ENCODE measurements around the gene RAB40C. TPM values are rescaled to one million over a fixed set of nuclear protein-coding genes. Genes with fewer than 3 reads are reported as not detected.

Gene RAB40C
- total and polyA plus RNA-seq, 9 of the 15 experiments (the other 6 are each of a cell fraction or from before 2014, with no cell fraction given), result 0.17 to 23.4 (median 8.7) TPM

DNA sequence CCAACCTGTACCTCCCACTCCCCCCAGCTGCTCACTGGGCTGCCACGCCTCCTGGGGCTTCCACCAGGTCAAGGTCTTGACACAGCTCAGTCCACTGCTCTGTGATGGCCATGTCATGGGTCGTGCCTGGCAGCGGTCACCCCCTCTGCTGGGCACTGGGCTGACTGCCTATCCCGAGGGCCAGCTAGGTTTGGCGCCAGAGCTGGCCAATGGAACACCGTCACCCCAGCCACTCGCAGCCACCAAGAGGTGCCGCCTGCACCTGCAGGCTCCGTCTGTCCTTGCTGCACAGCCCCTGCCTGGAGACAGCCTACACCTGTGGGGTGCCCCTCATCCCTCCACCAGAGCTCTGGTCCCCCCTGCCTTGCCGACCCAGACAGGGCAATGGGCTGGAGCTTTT is 4.5 kb upstream of the RAB40C start:
- peak overlapping the region in 1 of 2 experiments; percentile 73; a peak in 2 of 4 replicates for H3K9ac ChIP-seq (ENCODE audit: insufficient read depth in 1 of 2, low read depth in 2 of 2, low read length in 2 of 2)
- 25% methylated on average over 10 of the region's 10 CpGs for WGBS (ENCODE audit: insufficient coverage, low coverage, missing lambda C conversion rate)
- no peak overlapping the region for H3K27ac ChIP-seq (ENCODE audit: extremely low read depth, low read depth, low read length)
- no peak for ATAC-seq
- no peak for FAIRE-seq
- no peaks in the 10 kb centered on the region for H3K27me3 ChIP-seq (ENCODE audit: control insufficient read depth in 2 of 2, insufficient read depth in 2 of 2, low read length in 2 of 2)
- no peak overlapping the region for H3K4me2 ChIP-seq (ENCODE audit: insufficient read depth, low read length)
- H3K4me1 ChIP-seq (replicated peaks in 1 of 2; ENCODE audit: control insufficient read depth in 2 of 2, insufficient read depth in 2 of 2, low read length in 2 of 2), result peaks cover 9 to 75% of the 10 kb centered on the region in 2 experiments; a peak in 4 of 5 replicates
- intact Hi-C loops (cut with micrococcal nuclease) (no loop called here), in situ Hi-C loops (cut with MboI) (no loop called here)
- peaks cover 8% of the 10 kb centered on the region; the same call in 1 of the 2 replicates for H4K20me1 ChIP-seq (replicated peaks; ENCODE audit: control insufficient read depth, insufficient read depth, low read length)
- ChIA-PET POLR2A (interaction anchor here (0.6 to 1.3 kb wide), 4 partner anchors 9 to 40 kb away, joined by 3 to 6 read pairs (median 4); no protein-coding TSS in a partner anchor), CTCF (ENCODE audit: low intra/inter-chr PET ratio) (no interaction called here)
- peaks cover 7% of the 10 kb centered on the region; the same call in 1 of the 3 replicates for H3K36me3 ChIP-seq (ENCODE audit: control insufficient read depth, insufficient read depth, low read length)
- BruUV-seq (replicated peaks), result no TSS peak
- no peaks in the 10 kb centered on the region for H3K9me3 ChIP-seq (replicated peaks; ENCODE audit: control insufficient read depth, insufficient read depth, low read depth, low read length)
- H3K79me2 ChIP-seq (ENCODE audit: control insufficient read depth, insufficient read depth, low read length), result peaks cover 25% of the 10 kb centered on the region
- H3K9me1 ChIP-seq (ENCODE audit: control insufficient read depth, insufficient read depth, low read length), result peaks cover 5% of the 10 kb centered on the region
- H3K4me3 ChIP-seq, result no peak overlapping the region
- no peak for DNase-seq (ENCODE audit: extremely low read depth in 1 of 4, low spot score in 3 of 4)
- no peak overlapping the region for H2AFZ ChIP-seq (ENCODE audit: low read depth, low read length)
- TF ChIP-seq, protein P1, sequence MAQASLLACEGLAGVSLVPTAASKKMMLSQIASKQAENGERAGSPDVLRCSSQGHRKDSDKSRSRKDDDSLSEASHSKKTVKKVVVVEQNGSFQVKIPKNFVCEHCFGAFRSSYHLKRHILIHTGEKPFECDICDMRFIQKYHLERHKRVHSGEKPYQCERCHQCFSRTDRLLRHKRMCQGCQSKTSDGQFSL (CRISPR knock-in tag; IDR thresholded peaks at IDR 0.05), result peak; percentile 19; the same call in 1 of the 2 replicates
- TF ChIP-seq, protein P1 (tag; IDR thresholded peaks at IDR 0.05), result no peak
- no peak for TF ChIP-seq HCFC1 (IDR thresholded peaks at IDR 0.05; ENCODE audit: low read depth, low read length)
- TF ChIP-seq KDM2B (CRISPR knock-in tag; IDR thresholded peaks at IDR 0.05), result no peak
- TF ChIP-seq ZNF263 (CRISPR knock-in tag; IDR thresholded peaks at IDR 0.05; ENCODE audit: borderline replicate concordance), result no peak
- no peak for TF ChIP-seq ZNF780A (CRISPR knock-in tag; IDR thresholded peaks at IDR 0.05)
- TF ChIP-seq POLR2G (IDR thresholded peaks at IDR 0.05; ENCODE audit: low read depth, low read length), result peak; percentile 74
- TF ChIP-seq, protein P2, sequence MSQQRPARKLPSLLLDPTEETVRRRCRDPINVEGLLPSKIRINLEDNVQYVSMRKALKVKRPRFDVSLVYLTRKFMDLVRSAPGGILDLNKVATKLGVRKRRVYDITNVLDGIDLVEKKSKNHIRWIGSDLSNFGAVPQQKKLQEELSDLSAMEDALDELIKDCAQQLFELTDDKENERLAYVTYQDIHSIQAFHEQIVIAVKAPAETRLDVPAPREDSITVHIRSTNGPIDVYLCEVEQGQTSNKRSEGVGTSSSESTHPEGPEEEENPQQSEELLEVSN (IDR thresholded peaks at IDR 0.05; ENCODE audit: borderline replicate concordance in 1 of 2, extremely low read depth in 1 of 2, insufficient read depth in 1 of 2, insufficient read length in 1 of 2, low read depth in 1 of 2, low read length in 1 of 2, poor library complexity in 1 of 2, severe bottlenecking in 1 of 2), result peak in 1 of 2 experiments; percentile 58
- TF ChIP-seq, protein P3, sequence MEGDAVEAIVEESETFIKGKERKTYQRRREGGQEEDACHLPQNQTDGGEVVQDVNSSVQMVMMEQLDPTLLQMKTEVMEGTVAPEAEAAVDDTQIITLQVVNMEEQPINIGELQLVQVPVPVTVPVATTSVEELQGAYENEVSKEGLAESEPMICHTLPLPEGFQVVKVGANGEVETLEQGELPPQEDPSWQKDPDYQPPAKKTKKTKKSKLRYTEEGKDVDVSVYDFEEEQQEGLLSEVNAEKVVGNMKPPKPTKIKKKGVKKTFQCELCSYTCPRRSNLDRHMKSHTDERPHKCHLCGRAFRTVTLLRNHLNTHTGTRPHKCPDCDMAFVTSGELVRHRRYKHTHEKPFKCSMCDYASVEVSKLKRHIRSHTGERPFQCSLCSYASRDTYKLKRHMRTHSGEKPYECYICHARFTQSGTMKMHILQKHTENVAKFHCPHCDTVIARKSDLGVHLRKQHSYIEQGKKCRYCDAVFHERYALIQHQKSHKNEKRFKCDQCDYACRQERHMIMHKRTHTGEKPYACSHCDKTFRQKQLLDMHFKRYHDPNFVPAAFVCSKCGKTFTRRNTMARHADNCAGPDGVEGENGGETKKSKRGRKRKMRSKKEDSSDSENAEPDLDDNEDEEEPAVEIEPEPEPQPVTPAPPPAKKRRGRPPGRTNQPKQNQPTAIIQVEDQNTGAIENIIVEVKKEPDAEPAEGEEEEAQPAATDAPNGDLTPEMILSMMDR (IDR thresholded peaks at IDR 0.05 in 2 of 3, conservative IDR thresholded peaks at IDR 0.05 in 1 of 3; ENCODE audit: insufficient read depth in 2 of 3, low read depth in 1 of 3, low read length in 3 of 3), result 0 out of 6 replicates have a peak, but pooled peaks of 1 of the 3 experiments have one; percentile 18
- no peak for TF ChIP-seq TARDBP (IDR thresholded peaks at IDR 0.05)
- TF ChIP-seq MAFK (IDR thresholded peaks at IDR 0.05; ENCODE audit: low read length), result no peak
- no peak for TF ChIP-seq PCBP2 (IDR thresholded peaks at IDR 0.05; ENCODE audit: low read depth, low read length, poor library complexity, severe bottlenecking)
- TF ChIP-seq PTTG1 (tag; IDR thresholded peaks at IDR 0.05; ENCODE audit: low read depth), result no peak
- TF ChIP-seq SAFB2 (IDR thresholded peaks at IDR 0.05; ENCODE audit: borderline replicate concordance, low read depth, low read length, severe bottlenecking), result no peak
- TF ChIP-seq, protein P4, sequence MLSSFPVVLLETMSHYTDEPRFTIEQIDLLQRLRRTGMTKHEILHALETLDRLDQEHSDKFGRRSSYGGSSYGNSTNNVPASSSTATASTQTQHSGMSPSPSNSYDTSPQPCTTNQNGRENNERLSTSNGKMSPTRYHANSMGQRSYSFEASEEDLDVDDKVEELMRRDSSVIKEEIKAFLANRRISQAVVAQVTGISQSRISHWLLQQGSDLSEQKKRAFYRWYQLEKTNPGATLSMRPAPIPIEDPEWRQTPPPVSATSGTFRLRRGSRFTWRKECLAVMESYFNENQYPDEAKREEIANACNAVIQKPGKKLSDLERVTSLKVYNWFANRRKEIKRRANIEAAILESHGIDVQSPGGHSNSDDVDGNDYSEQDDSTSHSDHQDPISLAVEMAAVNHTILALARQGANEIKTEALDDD (IDR thresholded peaks at IDR 0.05), result no peak
- TF ChIP-seq PHF21A (IDR thresholded peaks at IDR 0.05; ENCODE audit: borderline replicate concordance, low read depth), result no peak
- peak; percentile 21; the same call in 1 of the 2 replicates for TF ChIP-seq SUPT5H (IDR thresholded peaks at IDR 0.05)
- no peak for TF ChIP-seq RBBP5 (IDR thresholded peaks at IDR 0.05; ENCODE audit: borderline replicate concordance, insufficient read depth, low read length, poor library complexity, severe bottlenecking)
